Bronchial epithelial cell (primary cell): ENCODE results near the gene RGL3. TPM values are rescaled to one million over a fixed set of nuclear protein-coding genes. Genes with fewer than 3 reads are reported as not detected.
"Not testable (repeated sequence)": the region's sequence is repeated elsewhere in the genome, so short reads cannot be mapped to it uniquely, and the experiment has no call there.

Experiments
- DNase-seq: peaks from one replicate; pipeline ENCODE4 v3.0.0-alpha.2; 2010; ENCODE audit warnings: low read depth
- FAIRE-seq: peaks from 2 replicates; lab custom pipeline; 2011; peaks lifted over from hg19 to GRCh38; lab: Jason Lieb, UNC
- H3K27me3 ChIP-seq: 2 replicates; pipeline ENCODE4 v1.5.1; 2011; ENCODE audit warnings: low read length; ENCODE audit not compliant: control insufficient read depth, insufficient read depth
- H3K36me3 ChIP-seq: 2 replicates; pipeline ENCODE4 v1.5.1; 2011; ENCODE audit warnings: low read length; ENCODE audit not compliant: control insufficient read depth, insufficient read depth
- H3K4me3 ChIP-seq: 2 replicates; pipeline ENCODE4 v1.5.1; 2011; ENCODE audit warnings: mild to moderate bottlenecking, low read depth, low read length, control low read depth
- total RNA-seq: library from RNA; depleted of rRNA; stranded (reverse); fragments of >200 nt; gene quantifications from 2 replicates; pipeline ENCODE4 v1.2.1, GENCODE V29; 2014
- TF ChIP-seq, protein P1 (sequence below): IDR thresholded peaks from 2 replicates; pipeline ENCODE4 v1.5.1; 2011; ENCODE audit warnings: mild to moderate bottlenecking, moderate library complexity, low read length, control low read depth, inconsistent platforms; ENCODE audit not compliant: insufficient read depth, severe bottlenecking

Gene RGL3
- total RNA-seq, 1 donor from 2014 or later: 0.26 TPM

GRCh38 chr19:11382898-11383705 is 36.0 kb downstream of the RGL3 start:
- DNase-seq (no peak), FAIRE-seq (no peak)
- Histone ChIP-seq H3K27me3 (peaks cover 5% of the 10 kb centered on the region), H3K36me3 (no peaks in the 10 kb centered on the region), H3K4me3 (peak overlapping the region; percentile 27)
- TF ChIP-seq, protein P1, sequence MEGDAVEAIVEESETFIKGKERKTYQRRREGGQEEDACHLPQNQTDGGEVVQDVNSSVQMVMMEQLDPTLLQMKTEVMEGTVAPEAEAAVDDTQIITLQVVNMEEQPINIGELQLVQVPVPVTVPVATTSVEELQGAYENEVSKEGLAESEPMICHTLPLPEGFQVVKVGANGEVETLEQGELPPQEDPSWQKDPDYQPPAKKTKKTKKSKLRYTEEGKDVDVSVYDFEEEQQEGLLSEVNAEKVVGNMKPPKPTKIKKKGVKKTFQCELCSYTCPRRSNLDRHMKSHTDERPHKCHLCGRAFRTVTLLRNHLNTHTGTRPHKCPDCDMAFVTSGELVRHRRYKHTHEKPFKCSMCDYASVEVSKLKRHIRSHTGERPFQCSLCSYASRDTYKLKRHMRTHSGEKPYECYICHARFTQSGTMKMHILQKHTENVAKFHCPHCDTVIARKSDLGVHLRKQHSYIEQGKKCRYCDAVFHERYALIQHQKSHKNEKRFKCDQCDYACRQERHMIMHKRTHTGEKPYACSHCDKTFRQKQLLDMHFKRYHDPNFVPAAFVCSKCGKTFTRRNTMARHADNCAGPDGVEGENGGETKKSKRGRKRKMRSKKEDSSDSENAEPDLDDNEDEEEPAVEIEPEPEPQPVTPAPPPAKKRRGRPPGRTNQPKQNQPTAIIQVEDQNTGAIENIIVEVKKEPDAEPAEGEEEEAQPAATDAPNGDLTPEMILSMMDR: peak; percentile 85

GRCh38 chr19:11380653-11381537 is 38.2 kb downstream of the RGL3 start:
- peaks cover 5% of the 10 kb centered on the region for H3K27me3 ChIP-seq
- H3K4me3 ChIP-seq: peak overlapping the region; percentile 46
- TF ChIP-seq, protein P1: peak; percentile 85
- peak; percentile 91 for DNase-seq
- no peak for FAIRE-seq
- H3K36me3 ChIP-seq: no peaks in the 10 kb centered on the region

DNA sequence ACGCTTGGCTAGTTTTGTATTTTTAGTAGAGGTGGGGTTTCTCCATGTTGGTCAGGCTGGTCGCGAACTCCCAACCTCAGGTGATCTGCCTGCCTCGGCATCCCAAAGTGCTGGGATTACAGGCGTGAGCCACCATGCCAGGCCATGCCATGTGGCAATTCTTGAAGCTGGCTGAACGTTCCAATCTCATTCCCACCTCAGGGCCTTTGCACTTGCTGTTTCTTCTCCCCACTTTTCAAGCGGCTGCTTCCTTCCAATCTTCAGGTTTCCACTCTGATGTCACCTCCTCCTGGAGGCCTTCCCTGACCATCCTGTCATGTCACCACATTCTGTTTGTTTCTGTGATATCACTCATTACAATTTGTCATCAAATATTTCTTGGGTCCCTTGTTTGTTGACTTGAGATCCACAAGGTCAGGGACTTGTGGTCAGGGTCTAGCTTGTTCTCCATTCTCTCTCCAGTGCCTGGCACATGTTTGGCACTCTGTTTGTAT is 39.2 kb downstream of the RGL3 start:
- Histone ChIP-seq H3K36me3 (no peaks in the 10 kb centered on the region), H3K27me3 (peaks cover 5% of the 10 kb centered on the region), H3K4me3 (no peak overlapping the region)
- TF ChIP-seq, protein P1: no peak
- FAIRE-seq: no peak
- DNase-seq: no peak

DNA sequence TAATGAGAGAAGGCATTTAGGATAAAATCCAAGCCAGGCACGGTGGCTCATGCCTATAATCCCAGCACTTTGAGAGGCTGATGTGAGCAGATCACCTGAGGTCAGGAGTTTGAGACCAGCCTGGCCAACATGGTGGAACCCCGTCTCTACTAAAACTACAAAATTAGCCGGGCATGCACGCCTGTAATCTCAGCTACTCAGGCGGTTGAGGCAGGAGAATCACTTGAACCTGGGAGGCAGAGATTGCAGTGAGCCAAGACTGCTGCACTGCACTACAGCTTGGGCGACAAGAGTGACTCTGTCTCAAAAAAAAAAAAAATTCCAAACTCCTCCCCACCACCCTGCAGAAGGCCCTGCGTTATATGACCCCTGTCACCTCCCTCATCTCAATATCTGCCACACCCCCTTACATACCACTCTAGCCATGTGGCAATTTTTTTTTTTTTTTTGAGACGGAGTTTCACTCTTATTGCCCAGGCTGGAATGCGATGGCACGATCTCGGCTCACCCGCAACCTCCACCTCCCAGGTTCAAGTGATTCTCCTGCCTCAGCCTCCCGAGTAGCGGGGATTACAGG is 39.8 kb downstream of the RGL3 start:
- not testable (repeated sequence) for H3K27me3 ChIP-seq, DNase-seq, FAIRE-seq, H3K36me3 ChIP-seq, H3K4me3 ChIP-seq

DNA sequence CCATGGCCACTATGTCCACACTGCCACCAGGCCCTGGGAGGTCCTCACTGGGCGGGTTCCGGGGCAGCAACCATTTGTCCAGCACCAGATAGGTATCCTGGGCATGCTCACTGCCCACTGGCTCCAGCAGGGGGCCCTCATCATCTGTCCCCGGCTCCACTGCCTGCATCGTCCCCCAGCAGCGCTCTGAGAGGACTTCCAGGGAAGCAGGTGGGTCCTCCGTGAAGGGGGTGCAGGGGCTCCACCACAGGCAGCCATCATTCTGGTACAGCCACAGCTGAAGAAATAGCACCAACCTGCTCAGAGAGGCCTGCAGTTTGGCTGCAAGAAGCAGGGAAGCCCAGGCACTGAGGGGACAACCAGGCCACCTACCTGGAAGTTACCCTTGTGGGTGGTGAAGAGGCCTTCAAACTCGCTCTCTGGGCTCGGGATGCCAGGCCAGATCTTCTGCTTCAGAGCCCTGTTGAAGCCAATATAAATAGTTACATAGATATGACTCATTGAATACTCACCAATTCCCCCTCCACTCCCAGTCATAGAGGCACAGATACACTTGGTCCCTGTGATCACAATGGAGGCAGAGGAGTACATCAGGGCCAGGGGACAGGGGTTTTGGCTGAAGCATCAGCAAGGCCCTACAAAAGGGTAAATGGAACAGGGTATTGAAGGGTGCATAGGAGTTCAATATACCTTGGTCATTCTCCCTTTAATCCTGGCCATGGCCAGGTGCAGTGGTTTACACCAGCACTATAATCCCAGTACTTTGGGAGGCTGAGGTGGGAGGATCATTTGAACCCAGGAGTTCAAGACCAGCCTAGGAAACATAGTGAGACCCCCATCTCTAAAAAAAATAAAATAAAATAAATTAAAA is 40.6 kb downstream of the RGL3 start:
- Histone ChIP-seq H3K27me3 (peaks cover 4% of the 10 kb centered on the region), H3K4me3 (no peak overlapping the region), H3K36me3 (no peaks in the 10 kb centered on the region)
- peak; percentile 86 for DNase-seq
- TF ChIP-seq, protein P1: peak; percentile 27
- no peak for FAIRE-seq
